Transverse colon (tissue), 4 donors: ENCODE results near the gene LDLRAP1. TPM values are rescaled to one million over a fixed set of nuclear protein-coding genes. Genes with fewer than 3 reads are reported as not detected.

Experiments used
- DNase-seq: peaks from one replicate; pipeline ENCODE4 v3.0.0-alpha.2; 2019
- H3K27ac ChIP-seq, 4 donors: fragments of 200-600 bp; sonication (generic); 2 replicates each; pipeline ENCODE4 v1.5.1; 2016 to 2018; ENCODE audit warnings: inconsistent platforms in 4 of 4
- H3K27me3 ChIP-seq: fragments of 200-600 bp; sonication (generic); 2 replicates; pipeline ENCODE4 v1.5.1; 2017; ENCODE audit warnings: inconsistent platforms
- H3K36me3 ChIP-seq, 4 donors: fragments of 200-600 bp; sonication (generic); 2 replicates each; pipeline ENCODE4 v1.5.1; 2017 to 2019; ENCODE audit warnings: inconsistent platforms in 4 of 4
- H3K4me1 ChIP-seq, 4 donors: fragments of 200-600 bp; sonication (generic); 2 replicates each; pipeline ENCODE4 v1.5.1; 2017 to 2020; ENCODE audit warnings: inconsistent platforms in 4 of 4
- H3K4me3 ChIP-seq, 4 donors: fragments of 200-600 bp; sonication (generic); 1 replicate in 1 of 4; 2 replicates in 3 of 4; pipeline versions ENCODE4 v1.5.1 to v1.6.1; 2017 to 2019; ENCODE audit warnings: inconsistent platforms in 4 of 4
- H3K9me3 ChIP-seq, 2 donors: fragments of 200-600 bp; sonication (generic); 2 replicates each; pipeline ENCODE4 v1.5.1; 2017 to 2019; ENCODE audit warnings: inconsistent platforms in 2 of 2
- CTCF ChIP-seq, 5 experiments: fragments of 200-600 bp in 3 of 5; fragments of 450-650 bp in 2 of 5; sonication (generic) in 3 of 5; IDR thresholded peaks; 1 replicate in 2 of 5; 2 replicates in 3 of 5; pipeline ENCODE4 v1.5.1; 2016 to 2017; ENCODE audit warnings: antibody characterized with exemption in 5 of 5, inconsistent platforms in 3 of 5, mild to moderate bottlenecking in 2 of 5, moderate library complexity in 1 of 5
- EP300 ChIP-seq: sonication (generic); formaldehyde crosslinking; IDR thresholded peaks from one replicate; pipeline ENCODE4 v1.6.1; 2017; ENCODE audit warnings: antibody characterized with exemption, low read depth
- POLR2A ChIP-seq: fragments of 450-650 bp; IDR thresholded peaks from one replicate; pipeline ENCODE4 v1.6.1; 2016; ENCODE audit warnings: antibody characterized with exemption, mild to moderate bottlenecking, moderate library complexity
- POLR2AphosphoS5 ChIP-seq, 3 donors: sonication (generic); formaldehyde crosslinking; IDR thresholded peaks; one replicate each; pipeline ENCODE4 v1.6.1; 2016; ENCODE audit warnings: antibody characterized with exemption in 3 of 3
- WGBS, 2 donors: methylation state at CpG; one replicate each; pipeline ENCODE4 v1.1.5; 2018; ENCODE audit warnings: low coverage in 1 of 2; 5-methylcytosine and 5-hydroxymethylcytosine counted together
- in situ Hi-C, 4 donors: fragments of 200-750 bp; cut with MboI; loops; one replicate each; pipeline versions ENCODE4 v1.15.0 to v1.15.1; 2017; ENCODE audit warnings: low sequenced_read_pairs in 3 of 4, low pct_ligation_motif_present in 1 of 4, low pct_unique_long_range_greater_than_20kb in 1 of 4
- intact Hi-C: fragments of 100-400 bp; cut with DNase I; formaldehyde crosslinking; loops from one replicate; pipeline ENCODE4 v1.15.1; 2023; ENCODE audit warnings: low total_unique reads
- total RNA-seq, 4 donors: library from RNA; depleted of rRNA; stranded (reverse); fragments of >200 nt; gene quantifications; one replicate each; pipeline ENCODE4 v1.1.0, GENCODE V29; 2016

Gene LDLRAP1
- total RNA-seq, 4 donors from 2014 or later, result 24.9 to 75.6 (median 37.8) TPM

GRCh38 chr1:25609921-25610320 lies 66.5 kb downstream of the LDLRAP1 start:
- Histone ChIP-seq H3K27ac (peak overlapping the region in 2 of 4 donors; percentile 29 to 55), H3K4me1 (peaks cover 3 to 18% (median 7%) of the 10 kb centered on the region in 4 donors)

GRCh38 chr1:25610822-25611630 lies 67.6 kb downstream of the LDLRAP1 start:
- no peak for DNase-seq
- Histone ChIP-seq H3K4me3 (no peak overlapping the region), H3K4me1 (peaks cover 3 to 27% (median 9%) of the 10 kb centered on the region in 4 donors), H3K9me3 (no peaks in the 10 kb centered on the region), H3K36me3 (no peaks in the 10 kb centered on the region), H3K27ac (no peak overlapping the region), H3K27me3 (peaks cover 33% of the 10 kb centered on the region)
- 40% methylated on average over 2 to 8 of the region's 8 CpGs for WGBS, 2 donors
- intact Hi-C loops, result loop anchor here (5.0 kb wide), 1 partner anchor 186 kb away; no protein-coding TSS in a partner anchor
- in situ Hi-C loops, result loop anchor here (5.0 to 25.0 kb wide), 3 partner anchors 176 to 186 kb away; no protein-coding TSS in a partner anchor
- TF ChIP-seq POLR2A, result no peak
- TF ChIP-seq EP300, result no peak
- TF ChIP-seq CTCF (IDR thresholded peaks at IDR 0.05), result no peak
- no peak for TF ChIP-seq POLR2AphosphoS5 (IDR thresholded peaks at IDR 0.05)

More at GRCh38 chr1:25609921-25610320, 66.5 kb downstream of the LDLRAP1 start:
- no peak for DNase-seq
- Histone ChIP-seq H3K9me3 (no peaks in the 10 kb centered on the region), H3K27me3 (peaks cover 33% of the 10 kb centered on the region), H3K36me3 (no peaks in the 10 kb centered on the region), H3K4me3 (no peak overlapping the region)
- TF ChIP-seq POLR2A, result no peak
- TF ChIP-seq CTCF (IDR thresholded peaks at IDR 0.05), result no peak
- TF ChIP-seq EP300, result no peak
- TF ChIP-seq POLR2AphosphoS5 (IDR thresholded peaks at IDR 0.05), result no peak
- WGBS, 2 donors, result 56 to 72% methylated on average over 3 to 6 of the region's 6 CpGs
- in situ Hi-C loops, result loop anchor here (5.0 to 25.0 kb wide), 3 partner anchors 177 to 187 kb away; no protein-coding TSS in a partner anchor
- intact Hi-C loops, result loop anchor here (5.0 kb wide), 1 partner anchor 187 kb away; no protein-coding TSS in a partner anchor

- H3K4me1 ChIP-seq, result peaks cover 6 to 30% (median 11%) of the 10 kb centered on the region in 4 donors
- no peak overlapping the region for H3K4me3 ChIP-seq
- H3K9me3 ChIP-seq, result no peaks in the 10 kb centered on the region
- intact Hi-C loops, result loop anchor here (5.0 kb wide), 1 partner anchor 185 kb away; no protein-coding TSS in a partner anchor
- WGBS, 2 donors, result 83 to 86% methylated on average over 1 of the region's 1 CpG
- peaks cover 33% of the 10 kb centered on the region for H3K27me3 ChIP-seq
- in situ Hi-C loops, result loop anchor here (5.0 to 25.0 kb wide), 3 partner anchors 175 to 185 kb away; no protein-coding TSS in a partner anchor
- H3K36me3 ChIP-seq, result no peaks in the 10 kb centered on the region
- DNase-seq, result no peak
- no peak for TF ChIP-seq EP300
- no peak for TF ChIP-seq CTCF (IDR thresholded peaks at IDR 0.05)
- no peak for TF ChIP-seq POLR2AphosphoS5 (IDR thresholded peaks at IDR 0.05)
- TF ChIP-seq POLR2A, result no peak
- H3K27ac ChIP-seq, result no peak overlapping the region
Measured at GRCh38 chr1:25611843-25612242, 68.4 kb downstream of the LDLRAP1 start.

GRCh38 chr1:25612421-25612820 lies 69.0 kb downstream of the LDLRAP1 start:
- Histone ChIP-seq H3K9me3 (no peaks in the 10 kb centered on the region), H3K27me3 (peaks cover 33% of the 10 kb centered on the region), H3K4me1 (peaks cover 6 to 30% (median 11%) of the 10 kb centered on the region in 4 donors), H3K4me3 (no peak overlapping the region), H3K36me3 (no peaks in the 10 kb centered on the region), H3K27ac (no peak overlapping the region)
- no peak for DNase-seq
- TF ChIP-seq POLR2AphosphoS5 (IDR thresholded peaks at IDR 0.05), result no peak
- TF ChIP-seq POLR2A, result no peak
- no peak for TF ChIP-seq CTCF (IDR thresholded peaks at IDR 0.05)
- intact Hi-C loops (loop anchor here (5.0 kb wide), 1 partner anchor 185 kb away; no protein-coding TSS in a partner anchor), in situ Hi-C loops (loop anchor here (5.0 to 25.0 kb wide), 3 partner anchors 175 to 185 kb away; no protein-coding TSS in a partner anchor)
- 67 to 82% methylated on average over 2 to 3 of the region's 3 CpGs for WGBS, 2 donors
